ENCODE results near the gene PCSK7. TPM values are rescaled to one million over a fixed set of nuclear protein-coding genes. Genes with fewer than 3 reads are reported as not detected.
A peak's percentile ranks its signal among the peaks of the same experiment; 100 is the strongest.

Gene PCSK7
- total and polyA plus RNA-seq, 2 of the 4 experiments (the other 2 are of a cell fraction), result 35.8 to 54.3 TPM

DNA sequence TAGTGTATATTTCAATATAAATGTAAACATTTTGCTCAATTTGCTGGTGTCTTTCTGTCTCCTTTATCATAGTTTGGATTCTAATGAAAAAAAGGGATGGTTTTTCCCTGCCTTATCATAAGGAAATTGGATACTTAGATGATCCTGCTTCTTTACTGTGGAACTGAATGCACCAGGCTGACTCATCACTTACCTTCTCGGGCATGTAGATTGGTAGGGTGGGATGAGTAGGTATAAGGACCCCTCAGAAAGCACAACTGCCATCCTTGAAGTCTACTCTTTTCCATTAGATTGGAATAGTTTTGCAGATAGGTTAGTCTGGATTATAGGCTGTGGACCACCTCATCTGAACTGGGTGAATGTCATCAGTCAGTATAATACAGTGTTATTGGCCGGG, 60.9 kb downstream of the PCSK7 start:
- Histone ChIP-seq H3K4me1 (ENCODE audit: control insufficient read depth, insufficient read depth, low read length) (peaks cover 14% of the 10 kb centered on the region), H3K9me1 (ENCODE audit: insufficient read depth, low read length) (peaks cover 10% of the 10 kb centered on the region), H3K4ac (ENCODE audit: low read depth, low read length) (no peak overlapping the region), H3K79me1 (ENCODE audit: low read depth in 1 of 2, low read length in 2 of 2) (peaks cover 6 to 50% of the 10 kb centered on the region in 2 experiments), H3K4me2 (ENCODE audit: low read depth, low read length) (no peak overlapping the region), H3K27me3 (ENCODE audit: control insufficient read depth, insufficient read depth, low read length) (no peaks in the 10 kb centered on the region), H3K27ac (ENCODE audit: insufficient read depth, low read length) (peak overlapping the region; percentile 14; the same call in 1 of the 2 replicates), H3K4me3 (ENCODE audit: insufficient read depth, low read depth, low read length) (no peak overlapping the region), H2BK120ac (ENCODE audit: low read depth, low read length) (no peak overlapping the region), H2BK15ac (ENCODE audit: low read depth, low read length) (no peak overlapping the region), H4K20me1 (ENCODE audit: insufficient read depth, low read length) (peaks cover 10% of the 10 kb centered on the region), H2BK20ac (ENCODE audit: low read depth, low read length) (no peak overlapping the region), H4K5ac (ENCODE audit: low read depth, low read length) (no peak overlapping the region), H4K8ac (ENCODE audit: low read depth in 2 of 2, low read length in 2 of 2) (no peak overlapping the region), H3K36me3 (ENCODE audit: control insufficient read depth, insufficient read depth, low read length) (peaks cover 10% of the 10 kb centered on the region), H3K9me3 (ENCODE audit: control insufficient read depth, insufficient read depth, low read length) (no peaks in the 10 kb centered on the region), H2AK5ac (ENCODE audit: low read depth, low read length) (no peak overlapping the region; the same call in 1 of the 2 replicates), H3K23ac (ENCODE audit: low read depth, low read length) (no peak overlapping the region), H3K9ac (ENCODE audit: low read depth, low read length) (no peak overlapping the region), H3K18ac (ENCODE audit: low read depth, low read length) (no peak overlapping the region), H3K14ac (replicated peaks; ENCODE audit: low read depth, low read length) (no peak overlapping the region), H3K56ac (ENCODE audit: extremely low read depth, insufficient read depth, low read length) (no peak overlapping the region), H2AK9ac (replicated peaks; ENCODE audit: low read depth, low read length, poor library complexity) (no peak overlapping the region), H4K91ac (ENCODE audit: insufficient read depth, low read depth, low read length) (no peak overlapping the region), H2AFZ (replicated peaks; ENCODE audit: low read length, poor library complexity) (no peak overlapping the region), H2BK5ac (ENCODE audit: low read depth, low read length, poor library complexity, severe bottlenecking) (peak overlapping the region; percentile 26)
- dilution Hi-C loops (cut with HindIII; ENCODE audit: low sequenced_read_pairs, unreplicated experiment) (no loop called here), in situ Hi-C loops (cut with MboI; ENCODE audit: low sequenced_read_pairs) (no loop called here), intact Hi-C loops (cut with micrococcal nuclease) (no loop called here)
- BruUV-seq (replicated peaks), result no TSS peak
- TF ChIP-seq, protein P1, sequence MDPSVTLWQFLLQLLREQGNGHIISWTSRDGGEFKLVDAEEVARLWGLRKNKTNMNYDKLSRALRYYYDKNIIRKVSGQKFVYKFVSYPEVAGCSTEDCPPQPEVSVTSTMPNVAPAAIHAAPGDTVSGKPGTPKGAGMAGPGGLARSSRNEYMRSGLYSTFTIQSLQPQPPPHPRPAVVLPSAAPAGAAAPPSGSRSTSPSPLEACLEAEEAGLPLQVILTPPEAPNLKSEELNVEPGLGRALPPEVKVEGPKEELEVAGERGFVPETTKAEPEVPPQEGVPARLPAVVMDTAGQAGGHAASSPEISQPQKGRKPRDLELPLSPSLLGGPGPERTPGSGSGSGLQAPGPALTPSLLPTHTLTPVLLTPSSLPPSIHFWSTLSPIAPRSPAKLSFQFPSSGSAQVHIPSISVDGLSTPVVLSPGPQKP (IDR thresholded peaks at IDR 0.05; ENCODE audit: borderline replicate concordance, low read depth, low read length), result no peak
- TF ChIP-seq FOS (IDR thresholded peaks at IDR 0.05; ENCODE audit: low read depth, low read length) (no peak), RFX5 (IDR thresholded peaks at IDR 0.05; ENCODE audit: low read depth, low read length) (no peak), POLR2A (IDR thresholded peaks at IDR 0.05; ENCODE audit: low read depth, low read length) (no peak), MAFK (IDR thresholded peaks at IDR 0.05; ENCODE audit: low read depth, low read length) (0 out of 2 replicates have a peak, but pooled peaks have one; percentile 15)
- DNase-seq (peak; percentile 47), ATAC-seq (ENCODE audit: low read depth) (no peak; the same call in 1 of the 2 replicates)
- 100% methylated on average over 1 of the region's 2 CpGs; no CpG with 5 or more reads in 1 of the 2 experiments for WGBS, 2 experiments (ENCODE audit: extremely low coverage in 2 of 2, insufficient read length in 1 of 2)
- CTCF ChIA-PET, result interaction anchor here (1.4 kb wide), 1 partner anchor 10 kb away, joined by 6 read pairs; no protein-coding TSS in a partner anchor
- POLR2A ChIA-PET (ENCODE audit: unreplicated experiment), result no interaction called here
